Gastrocnemius medialis (tissue), 4 donors: Measurements from ENCODE around the gene CEP20.

Experiments
- POLR2A ChIP-seq, 2 donors: fragments of 450-650 bp; IDR thresholded peaks; one replicate each; pipeline ENCODE4 v1.6.1; 2017; ENCODE audit warnings: antibody characterized with exemption in 2 of 2, mild to moderate bottlenecking in 2 of 2, moderate library complexity in 2 of 2
- TF ChIP-seq, protein P1 (sequence below), 5 experiments: fragments of 450-650 bp in 3 of 5; fragments of 200-600 bp in 2 of 5; sonication (generic) in 2 of 5; IDR thresholded peaks in 4 of 5; conservative IDR thresholded peaks in 1 of 5; 1 replicate in 4 of 5; 2 replicates in 1 of 5; pipeline ENCODE4 v1.5.1; 2016 to 2019; ENCODE audit warnings: antibody characterized with exemption in 5 of 5, mild to moderate bottlenecking in 3 of 5, moderate library complexity in 3 of 5

DNA sequence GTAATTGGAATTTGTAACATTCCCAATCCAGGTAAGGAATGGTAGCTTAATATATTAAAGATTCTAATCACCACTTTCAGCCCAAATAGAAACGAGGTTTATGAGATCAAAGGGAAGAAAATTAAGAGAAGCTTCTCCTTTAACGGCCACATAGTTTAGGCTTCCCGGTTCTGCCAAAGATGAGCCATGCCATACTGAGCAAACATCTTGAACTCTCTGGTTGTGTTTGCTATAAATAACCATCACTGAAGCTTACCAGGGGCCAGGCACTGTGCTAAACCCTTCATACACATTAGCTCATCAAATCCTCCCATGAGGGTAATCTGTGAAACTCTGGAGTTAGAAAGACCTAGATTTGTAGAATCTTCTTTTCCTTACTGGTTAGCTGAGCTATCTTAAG, 34.3 kb downstream of the CEP20 start:
- TF ChIP-seq POLR2A (IDR thresholded peaks at IDR 0.05): no peak
- TF ChIP-seq, protein P1, sequence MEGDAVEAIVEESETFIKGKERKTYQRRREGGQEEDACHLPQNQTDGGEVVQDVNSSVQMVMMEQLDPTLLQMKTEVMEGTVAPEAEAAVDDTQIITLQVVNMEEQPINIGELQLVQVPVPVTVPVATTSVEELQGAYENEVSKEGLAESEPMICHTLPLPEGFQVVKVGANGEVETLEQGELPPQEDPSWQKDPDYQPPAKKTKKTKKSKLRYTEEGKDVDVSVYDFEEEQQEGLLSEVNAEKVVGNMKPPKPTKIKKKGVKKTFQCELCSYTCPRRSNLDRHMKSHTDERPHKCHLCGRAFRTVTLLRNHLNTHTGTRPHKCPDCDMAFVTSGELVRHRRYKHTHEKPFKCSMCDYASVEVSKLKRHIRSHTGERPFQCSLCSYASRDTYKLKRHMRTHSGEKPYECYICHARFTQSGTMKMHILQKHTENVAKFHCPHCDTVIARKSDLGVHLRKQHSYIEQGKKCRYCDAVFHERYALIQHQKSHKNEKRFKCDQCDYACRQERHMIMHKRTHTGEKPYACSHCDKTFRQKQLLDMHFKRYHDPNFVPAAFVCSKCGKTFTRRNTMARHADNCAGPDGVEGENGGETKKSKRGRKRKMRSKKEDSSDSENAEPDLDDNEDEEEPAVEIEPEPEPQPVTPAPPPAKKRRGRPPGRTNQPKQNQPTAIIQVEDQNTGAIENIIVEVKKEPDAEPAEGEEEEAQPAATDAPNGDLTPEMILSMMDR (IDR thresholded peaks at IDR 0.05 in 4 of 5, conservative IDR thresholded peaks at IDR 0.05 in 1 of 5): no peak
